Stimulated activated CD4-positive, alpha-beta T cell treated with anti-CD3 and anti-CD28 coated beads, Interleukin-4, amount 100 ng/mL, for 4 hours (primary cell): ENCODE measurements around the gene CNKSR3.

ENCODE experiments used
- DNase-seq, 2 experiments: peaks; one replicate each; pipeline ENCODE4 v3.0.0-alpha.2; 2020

CNKSR3 gene

GRCh38 chr6:154478021-154478700 is 32.3 kb downstream of the CNKSR3 start:
- no peak for DNase-seq

GRCh38 chr6:154476494-154476893 is 34.0 kb downstream of the CNKSR3 start:
- no peak for DNase-seq

GRCh38 chr6:154474648-154475428 is 35.6 kb downstream of the CNKSR3 start:
- DNase-seq: no peak

GRCh38 chr6:154473324-154473723 is 37.2 kb downstream of the CNKSR3 start:
- no peak for DNase-seq

GRCh38 chr6:154471609-154472362 is 38.7 kb downstream of the CNKSR3 start:
- no peak for DNase-seq

GRCh38 chr6:154469306-154469935 is 41.1 kb downstream of the CNKSR3 start:
- DNase-seq: no peak

GRCh38 chr6:154468760-154469159 is 41.7 kb downstream of the CNKSR3 start:
- no peak for DNase-seq

- DNase-seq: no peak
These were observed 43.4 kb downstream of the CNKSR3 start for GRCh38 chr6:154466971-154467679.

- no peak for DNase-seq
These were observed 44.3 kb downstream of the CNKSR3 start for GRCh38 chr6:154466139-154466538.

- DNase-seq: no peak
These were observed 46.7 kb downstream of the CNKSR3 start for GRCh38 chr6:154463573-154464419.

- DNase-seq: no peak
These were observed 48.1 kb downstream of the CNKSR3 start for GRCh38 chr6:154462425-154462824.

GRCh38 chr6:154461348-154461747 is 49.1 kb downstream of the CNKSR3 start:
- no peak for DNase-seq

- no peak for DNase-seq
These were observed 50.0 kb downstream of the CNKSR3 start for GRCh38 chr6:154460306-154461071.

- DNase-seq: no peak
These were observed 51.0 kb downstream of the CNKSR3 start for GRCh38 chr6:154459513-154459912.

- DNase-seq: no peak
These were observed 51.7 kb downstream of the CNKSR3 start for GRCh38 chr6:154458565-154459470.

GRCh38 chr6:154457881-154458284 is 52.6 kb downstream of the CNKSR3 start:
- DNase-seq: no peak

GRCh38 chr6:154457046-154457713 is 53.3 kb downstream of the CNKSR3 start:
- DNase-seq: no peak

- no peak for DNase-seq
These were observed 57.2 kb downstream of the CNKSR3 start for GRCh38 chr6:154453329-154453728.

GRCh38 chr6:154450498-154450897 is 60.0 kb downstream of the CNKSR3 start:
- DNase-seq: no peak
